Panc1 (cell line): ENCODE results near the gene RYK. TPM values are rescaled to one million over a fixed set of nuclear protein-coding genes. Genes with fewer than 3 reads are reported as not detected.

Source experiments
- ATAC-seq: fragments of 200-7000 bp; cut with Tn5 transposase; 2 replicates; pipeline ENCODE4 v1.9.1; 2020; ENCODE audit warnings: mild to moderate bottlenecking, moderate library complexity
- BruUV-seq: library from RNA; stranded (reverse); fragments of 400-500 nt; replicated peaks from 2 replicates; lab custom pipeline; 2021; lab: Mats Ljungman, UMichigan
- CTCF ChIA-PET: fragments of 300-600 bp; sonication (Branson Sonifier 250); formaldehyde crosslinking; loops from one replicate; lab custom pipeline; 2022; ENCODE audit warnings: antibody characterized with exemption; lab: Charles Lee
- POLR2A ChIA-PET: fragments of 300-600 bp; sonication (Branson Sonifier 250); formaldehyde crosslinking; loops from one replicate; lab custom pipeline; 2022; ENCODE audit warnings: antibody characterized with exemption; lab: Charles Lee
- DNase-seq: peaks from one replicate; pipeline ENCODE4 v3.0.0-alpha.2; 2010; ENCODE audit warnings: low read depth, low spot score
- H3K27ac ChIP-seq: 2 replicates; pipeline ENCODE4 v1.5.1; 2011; ENCODE audit warnings: mild to moderate bottlenecking, low read length, inconsistent platforms
- H3K27me3 ChIP-seq: fragments of 200-500 bp; sonication (Bioruptor generic); 2 replicates; pipeline ENCODE4 v1.6.0; 2014; ENCODE audit warnings: low read length, inconsistent platforms; ENCODE audit not compliant: control insufficient read depth, insufficient read depth
- H3K36me3 ChIP-seq: fragments of 200-500 bp; sonication (Bioruptor generic); 2 replicates; pipeline ENCODE4 v1.5.1; 2014; ENCODE audit warnings: inconsistent platforms, mild to moderate bottlenecking, low read length, moderate library complexity; ENCODE audit not compliant: control insufficient read depth, insufficient read depth
- H3K4me1 ChIP-seq: 2 replicates; pipeline ENCODE4 v1.5.1; 2011; ENCODE audit warnings: inconsistent platforms, mild to moderate bottlenecking, low read length, moderate library complexity; ENCODE audit not compliant: control insufficient read depth, insufficient read depth
- H3K4me3 ChIP-seq, 2 experiments: 2 replicates each; pipeline ENCODE4 v1.5.1; 2011 to 2012; ENCODE audit warnings: low read depth in 2 of 2, low read length in 2 of 2, mild to moderate bottlenecking in 2 of 2, inconsistent platforms in 1 of 2, moderate library complexity in 1 of 2
- H3K9me3 ChIP-seq: fragments of 200-500 bp; sonication (Bioruptor generic); 2 replicates; pipeline ENCODE4 v1.5.1; 2014; ENCODE audit warnings: low read depth, mild to moderate bottlenecking, inconsistent platforms, low read length, moderate library complexity; ENCODE audit not compliant: control insufficient read depth, insufficient read depth
- POLR2AphosphoS5 ChIP-seq: IDR thresholded peaks from 2 replicates; pipeline ENCODE4 v1.6.1; 2012; ENCODE audit warnings: mild to moderate bottlenecking, low read depth, low read length, moderate library complexity
- REST ChIP-seq, 2 experiments: IDR thresholded peaks; 2 replicates each; pipeline ENCODE4 v1.6.1; 2011 to 2012; ENCODE audit warnings: low read depth in 2 of 2, control low read depth in 1 of 2, low read length in 1 of 2, mild to moderate bottlenecking in 1 of 2, moderate library complexity in 1 of 2; ENCODE audit not compliant: insufficient read depth in 1 of 2
- SIN3A ChIP-seq: IDR thresholded peaks from 2 replicates; pipeline ENCODE4 v1.6.1; 2012; ENCODE audit warnings: low read depth, mild to moderate bottlenecking, low read length, moderate library complexity, borderline replicate concordance; ENCODE audit not compliant: insufficient read depth
- TCF7L2 ChIP-seq: IDR thresholded peaks from 2 replicates; pipeline ENCODE4 v1.6.1; 2011; ENCODE audit warnings: mild to moderate bottlenecking, low read depth, low read length, inconsistent platforms
- in situ Hi-C: cut with HindIII; loops from 2 replicates; pipeline ENCODE4 v1.10.0; 2016; ENCODE audit warnings: low sequenced_read_pairs, low pct_unique_long_range_greater_than_20kb
- intact Hi-C: fragments of 100-400 bp; cut with micrococcal nuclease; formaldehyde crosslinking; loops from one replicate; pipeline ENCODE4 v1.10.0; 2022; ENCODE audit not compliant: unreplicated experiment
- total RNA-seq: library from RNA; stranded (reverse); gene quantifications from one replicate; pipeline ENCODE4 v1.2.1, GENCODE V29; 2021; ENCODE audit not compliant: unreplicated experiment
- TF ChIP-seq, protein P1 (sequence below): fragments of 450-650 bp; IDR thresholded peaks from 2 replicates; pipeline ENCODE4 v1.5.1; 2017; ENCODE audit warnings: mild to moderate bottlenecking

RYK gene
- total RNA-seq, 1 experiment from 2014 or later = 82.7 TPM

DNA sequence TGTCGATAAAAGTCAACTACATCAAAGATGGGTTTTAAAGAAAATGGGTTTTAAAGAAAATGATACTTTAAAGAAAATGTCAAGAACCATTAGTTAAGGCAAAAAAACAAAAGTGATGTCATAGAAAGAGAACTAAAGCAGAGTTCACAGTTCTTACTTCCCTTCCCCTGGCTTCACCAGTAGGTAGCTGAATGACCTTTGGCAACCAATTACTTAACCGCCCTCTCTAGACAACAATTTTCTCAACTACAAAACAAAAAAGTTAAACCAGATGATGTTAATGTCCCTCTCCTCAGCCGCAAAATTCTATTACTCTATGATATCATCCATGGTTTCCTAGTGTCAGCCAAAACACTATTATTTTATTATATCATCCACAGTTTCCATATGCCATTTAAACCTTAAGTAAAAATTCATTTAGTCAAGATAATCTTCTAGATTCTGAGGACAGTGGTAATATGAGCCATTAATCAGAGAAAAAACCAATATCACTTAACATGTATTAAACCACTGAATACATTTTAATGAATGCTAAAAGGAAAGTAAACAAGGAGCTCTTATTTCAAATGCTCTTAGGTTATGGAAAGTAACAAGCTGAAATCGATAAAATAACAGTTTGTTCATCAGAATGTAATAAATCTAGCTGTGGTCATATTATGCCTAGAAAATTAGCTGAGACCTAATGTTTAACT, 13.1 kb downstream of the RYK start:
- DNase-seq (no peak), ATAC-seq (no peak)
- Histone ChIP-seq H3K27me3 (no peaks in the 10 kb centered on the region), H3K27ac (0 out of 2 replicates have a peak overlapping the region, but pooled peaks have one; percentile 9), H3K36me3 (no peaks in the 10 kb centered on the region), H3K4me1 (peaks cover 48% of the 10 kb centered on the region), H3K4me3 (no peak overlapping the region), H3K9me3 (no peaks in the 10 kb centered on the region)
- intact Hi-C loops (no loop called here), in situ Hi-C loops (no loop called here)
- ChIA-PET CTCF (interaction anchor here (0.6 kb wide), 1 partner anchor 254 kb away, joined by 9 read pairs; no protein-coding TSS in a partner anchor), POLR2A (interaction anchor here (0.6 kb wide), 2 partner anchors 10 to 18 kb away, joined by 4 to 8 read pairs; no protein-coding TSS in a partner anchor)
- TF ChIP-seq, protein P1, sequence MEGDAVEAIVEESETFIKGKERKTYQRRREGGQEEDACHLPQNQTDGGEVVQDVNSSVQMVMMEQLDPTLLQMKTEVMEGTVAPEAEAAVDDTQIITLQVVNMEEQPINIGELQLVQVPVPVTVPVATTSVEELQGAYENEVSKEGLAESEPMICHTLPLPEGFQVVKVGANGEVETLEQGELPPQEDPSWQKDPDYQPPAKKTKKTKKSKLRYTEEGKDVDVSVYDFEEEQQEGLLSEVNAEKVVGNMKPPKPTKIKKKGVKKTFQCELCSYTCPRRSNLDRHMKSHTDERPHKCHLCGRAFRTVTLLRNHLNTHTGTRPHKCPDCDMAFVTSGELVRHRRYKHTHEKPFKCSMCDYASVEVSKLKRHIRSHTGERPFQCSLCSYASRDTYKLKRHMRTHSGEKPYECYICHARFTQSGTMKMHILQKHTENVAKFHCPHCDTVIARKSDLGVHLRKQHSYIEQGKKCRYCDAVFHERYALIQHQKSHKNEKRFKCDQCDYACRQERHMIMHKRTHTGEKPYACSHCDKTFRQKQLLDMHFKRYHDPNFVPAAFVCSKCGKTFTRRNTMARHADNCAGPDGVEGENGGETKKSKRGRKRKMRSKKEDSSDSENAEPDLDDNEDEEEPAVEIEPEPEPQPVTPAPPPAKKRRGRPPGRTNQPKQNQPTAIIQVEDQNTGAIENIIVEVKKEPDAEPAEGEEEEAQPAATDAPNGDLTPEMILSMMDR = no peak
- TF ChIP-seq TCF7L2 = no peak
- no peak for TF ChIP-seq POLR2AphosphoS5
- no peak for TF ChIP-seq SIN3A
- TF ChIP-seq REST (IDR thresholded peaks at IDR 0.05; ENCODE audit: insufficient read depth in 1 of 2, low read depth in 2 of 2, low read length in 1 of 2) = no peak
- BruUV-seq = no TSS peak

DNA sequence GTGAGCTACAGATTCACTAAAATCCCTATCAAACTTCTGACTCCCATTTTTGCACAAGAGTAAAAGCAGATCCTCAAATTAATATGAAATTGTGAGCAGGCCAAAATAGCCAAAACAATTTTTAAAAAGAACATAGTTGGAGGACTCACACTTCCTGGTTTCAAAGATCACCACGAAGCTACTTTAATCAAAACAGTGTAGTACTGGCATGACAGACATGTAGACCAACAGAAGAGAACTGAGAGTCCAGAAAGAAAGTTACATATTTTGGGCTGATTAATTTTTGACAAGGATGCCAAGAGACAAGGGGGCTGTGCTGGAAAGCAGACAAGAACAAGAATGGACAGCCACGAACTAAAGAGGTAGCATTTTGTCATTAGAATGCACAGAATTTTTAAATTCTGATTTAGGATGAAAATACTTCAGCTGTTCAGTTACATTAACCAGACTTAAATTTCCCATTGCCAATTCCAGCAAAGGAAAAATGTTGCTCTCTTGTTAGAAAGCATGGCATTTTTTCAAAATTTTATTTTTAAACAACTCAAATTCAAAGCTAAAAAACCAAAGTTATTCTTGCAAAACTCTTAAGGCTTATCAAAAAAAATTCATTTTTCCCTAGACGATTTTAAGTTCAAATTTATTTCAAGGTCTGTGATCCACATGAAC, 14.0 kb downstream of the RYK start:
- CTCF ChIA-PET = interaction anchor here (0.6 to 1.4 kb wide), 2 partner anchors 24 to 290 kb away, joined by 3 to 5 read pairs; no protein-coding TSS in a partner anchor
- POLR2A ChIA-PET = interaction anchor here (0.5 kb wide), 1 partner anchor 49 kb away, joined by 3 read pairs; no protein-coding TSS in a partner anchor
- ATAC-seq (no peak), DNase-seq (no peak)
- no peak for TF ChIP-seq TCF7L2
- TF ChIP-seq, protein P1 = no peak
- TF ChIP-seq POLR2AphosphoS5 = no peak
- no peak for TF ChIP-seq REST (IDR thresholded peaks at IDR 0.05; ENCODE audit: insufficient read depth in 1 of 2, low read depth in 2 of 2, low read length in 1 of 2)
- no peak for TF ChIP-seq SIN3A
- Histone ChIP-seq H3K27me3 (no peaks in the 10 kb centered on the region), H3K4me3 (no peak overlapping the region), H3K9me3 (no peaks in the 10 kb centered on the region), H3K4me1 (peaks cover 38% of the 10 kb centered on the region), H3K36me3 (no peaks in the 10 kb centered on the region), H3K27ac (no peak overlapping the region)
- in situ Hi-C loops = no loop called here
- BruUV-seq = no TSS peak
- intact Hi-C loops = no loop called here
